HEK293 (cell line): ENCODE measurements around the gene CYTIP.

Experiments
- CTCF ChIA-PET: fragments of 350-600 bp; formaldehyde crosslinking; extraction: SDS; loops from one replicate; lab custom pipeline; 2021; ENCODE audit warnings: antibody characterized with exemption; lab: Yijun Ruan, JAX
- POLR2A ChIA-PET: fragments of 300-600 bp; formaldehyde crosslinking; extraction: SDS; loops from one replicate; lab custom pipeline; 2020; ENCODE audit warnings: antibody characterized with exemption, inconsistent platforms; lab: Yijun Ruan, JAX
- H3K27ac ChIP-seq: fragments of 200-500 bp; sonication (Bioruptor generic); 2 replicates; pipeline ENCODE4 v1.5.1; 2014; ENCODE audit warnings: low read depth, low read length, control low read depth, inconsistent platforms; ENCODE audit errors: extremely low read depth
- H3K36me3 ChIP-seq, 2 experiments: fragments of 200-500 bp in 1 of 2; sonication (Bioruptor generic) in 1 of 2; 1 replicate in 1 of 2; 2 replicates in 1 of 2; pipeline ENCODE4 v1.5.1; 2014 to 2017; ENCODE audit warnings: inconsistent platforms in 2 of 2, low read length in 2 of 2; ENCODE audit not compliant: control insufficient read depth in 2 of 2, insufficient read depth in 1 of 2
- H3K4me1 ChIP-seq: fragments of 200-500 bp; sonication (Bioruptor generic); 2 replicates; pipeline ENCODE4 v1.5.1; 2014; ENCODE audit warnings: mild to moderate bottlenecking, low read length, inconsistent platforms; ENCODE audit not compliant: control insufficient read depth, insufficient read depth
- H3K4me3 ChIP-seq: 2 replicates; pipeline ENCODE4 v1.5.1; 2011; ENCODE audit warnings: low read depth, mild to moderate bottlenecking, control low read depth, low read length, moderate library complexity
- H3K9me3 ChIP-seq: fragments of 200-500 bp; sonication (Bioruptor generic); 2 replicates; pipeline ENCODE4 v1.5.1; 2014; ENCODE audit warnings: low read depth, low read length, inconsistent platforms; ENCODE audit not compliant: control insufficient read depth, insufficient read depth
- SP7 ChIP-seq: fragments of 450-650 bp; formaldehyde crosslinking; IDR thresholded peaks from 2 replicates; pipeline ENCODE4 v1.5.1; 2016; ENCODE audit warnings: missing biosample characterization, missing genetic modification characterization
- ZBTB1 ChIP-seq: fragments of 450-650 bp; formaldehyde crosslinking; IDR thresholded peaks from 2 replicates; pipeline ENCODE4 v1.5.1; 2016; ENCODE audit warnings: missing biosample characterization, missing genetic modification characterization
- ZIC2 ChIP-seq: fragments of 450-650 bp; formaldehyde crosslinking; IDR thresholded peaks from 2 replicates; pipeline ENCODE4 v1.5.1; 2016; ENCODE audit warnings: missing biosample characterization, missing genetic modification characterization
- ZNF112 ChIP-seq: fragments of 450-650 bp; formaldehyde crosslinking; IDR thresholded peaks from 2 replicates; pipeline ENCODE4 v1.5.0; 2017; ENCODE audit warnings: missing biosample characterization, missing genetic modification characterization
- ZNF146 ChIP-seq: fragments of 450-650 bp; formaldehyde crosslinking; IDR thresholded peaks from 2 replicates; pipeline ENCODE4 v1.5.1; 2016; ENCODE audit warnings: missing biosample characterization, missing genetic modification characterization
- ZNF157 ChIP-seq: fragments of 450-650 bp; formaldehyde crosslinking; IDR thresholded peaks from 2 replicates; pipeline ENCODE4 v1.5.1; 2016; ENCODE audit warnings: missing biosample characterization, missing genetic modification characterization
- ZNF175 ChIP-seq: fragments of 450-650 bp; formaldehyde crosslinking; IDR thresholded peaks from 2 replicates; pipeline ENCODE4 v1.5.1; 2016; ENCODE audit warnings: missing biosample characterization, missing genetic modification characterization
- ZNF335 ChIP-seq: fragments of 450-650 bp; formaldehyde crosslinking; conservative IDR thresholded peaks from 2 replicates; pipeline ENCODE4 v1.5.1; 2016; ENCODE audit warnings: missing biosample characterization, missing genetic modification characterization
- ZNF514 ChIP-seq: fragments of 450-650 bp; formaldehyde crosslinking; IDR thresholded peaks from 2 replicates; pipeline ENCODE4 v1.5.1; 2016; ENCODE audit warnings: missing biosample characterization, missing genetic modification characterization
- ZNF521 ChIP-seq: fragments of 450-650 bp; formaldehyde crosslinking; IDR thresholded peaks from 2 replicates; pipeline ENCODE4 v1.5.1; 2017; ENCODE audit warnings: missing biosample characterization, mild to moderate bottlenecking, missing genetic modification characterization
- ZNF585B ChIP-seq: fragments of 450-650 bp; formaldehyde crosslinking; IDR thresholded peaks from 2 replicates; pipeline ENCODE4 v1.5.1; 2016; ENCODE audit warnings: missing biosample characterization, missing genetic modification characterization
- ZNF610 ChIP-seq: fragments of 450-650 bp; formaldehyde crosslinking; IDR thresholded peaks from 2 replicates; pipeline ENCODE4 v1.5.1; 2016; ENCODE audit warnings: missing biosample characterization, missing genetic modification characterization, borderline replicate concordance
- ZNF629 ChIP-seq: fragments of 450-650 bp; formaldehyde crosslinking; IDR thresholded peaks from 2 replicates; pipeline ENCODE4 v1.5.1; 2017; ENCODE audit warnings: missing biosample characterization, missing genetic modification characterization
- ZNF664 ChIP-seq: fragments of 450-650 bp; formaldehyde crosslinking; IDR thresholded peaks from 2 replicates; pipeline ENCODE4 v1.5.1; 2016; ENCODE audit warnings: missing biosample characterization, missing genetic modification characterization
- ZNF707 ChIP-seq: fragments of 450-650 bp; formaldehyde crosslinking; IDR thresholded peaks from 2 replicates; pipeline ENCODE4 v1.5.1; 2016; ENCODE audit warnings: missing biosample characterization, missing genetic modification characterization
- TF ChIP-seq, protein P1 (sequence below): fragments of 450-650 bp; formaldehyde crosslinking; conservative IDR thresholded peaks from 2 replicates; pipeline ENCODE4 v1.5.1; 2016; ENCODE audit warnings: low read depth, missing biosample characterization, missing genetic modification characterization
- TF ChIP-seq, protein P2 (sequence below): fragments of 450-650 bp; formaldehyde crosslinking; IDR thresholded peaks from 2 replicates; pipeline ENCODE4 v1.5.1; 2016; ENCODE audit warnings: missing biosample characterization, missing genetic modification characterization
- TF ChIP-seq, protein P3 (sequence below): fragments of 450-650 bp; formaldehyde crosslinking; IDR thresholded peaks from 2 replicates; pipeline ENCODE4 v1.5.1; 2016; ENCODE audit warnings: missing biosample characterization, missing genetic modification characterization

The CYTIP gene

GRCh38 chr2:157469726-157470125 lies 25.8 kb upstream of the CYTIP start:
- Histone ChIP-seq H3K27ac (no peak overlapping the region), H3K9me3 (no peaks in the 10 kb centered on the region), H3K4me1 (no peaks in the 10 kb centered on the region), H3K36me3 (no peaks in the 10 kb centered on the region), H3K4me3 (no peak overlapping the region)
- ChIA-PET POLR2A (no interaction called here), CTCF (interaction anchor here (0.9 kb wide), 1 partner anchor 159 kb away, joined by 3 read pairs; the partner anchor contains the start of gene ACVR1C)
- TF ChIP-seq, protein P1, sequence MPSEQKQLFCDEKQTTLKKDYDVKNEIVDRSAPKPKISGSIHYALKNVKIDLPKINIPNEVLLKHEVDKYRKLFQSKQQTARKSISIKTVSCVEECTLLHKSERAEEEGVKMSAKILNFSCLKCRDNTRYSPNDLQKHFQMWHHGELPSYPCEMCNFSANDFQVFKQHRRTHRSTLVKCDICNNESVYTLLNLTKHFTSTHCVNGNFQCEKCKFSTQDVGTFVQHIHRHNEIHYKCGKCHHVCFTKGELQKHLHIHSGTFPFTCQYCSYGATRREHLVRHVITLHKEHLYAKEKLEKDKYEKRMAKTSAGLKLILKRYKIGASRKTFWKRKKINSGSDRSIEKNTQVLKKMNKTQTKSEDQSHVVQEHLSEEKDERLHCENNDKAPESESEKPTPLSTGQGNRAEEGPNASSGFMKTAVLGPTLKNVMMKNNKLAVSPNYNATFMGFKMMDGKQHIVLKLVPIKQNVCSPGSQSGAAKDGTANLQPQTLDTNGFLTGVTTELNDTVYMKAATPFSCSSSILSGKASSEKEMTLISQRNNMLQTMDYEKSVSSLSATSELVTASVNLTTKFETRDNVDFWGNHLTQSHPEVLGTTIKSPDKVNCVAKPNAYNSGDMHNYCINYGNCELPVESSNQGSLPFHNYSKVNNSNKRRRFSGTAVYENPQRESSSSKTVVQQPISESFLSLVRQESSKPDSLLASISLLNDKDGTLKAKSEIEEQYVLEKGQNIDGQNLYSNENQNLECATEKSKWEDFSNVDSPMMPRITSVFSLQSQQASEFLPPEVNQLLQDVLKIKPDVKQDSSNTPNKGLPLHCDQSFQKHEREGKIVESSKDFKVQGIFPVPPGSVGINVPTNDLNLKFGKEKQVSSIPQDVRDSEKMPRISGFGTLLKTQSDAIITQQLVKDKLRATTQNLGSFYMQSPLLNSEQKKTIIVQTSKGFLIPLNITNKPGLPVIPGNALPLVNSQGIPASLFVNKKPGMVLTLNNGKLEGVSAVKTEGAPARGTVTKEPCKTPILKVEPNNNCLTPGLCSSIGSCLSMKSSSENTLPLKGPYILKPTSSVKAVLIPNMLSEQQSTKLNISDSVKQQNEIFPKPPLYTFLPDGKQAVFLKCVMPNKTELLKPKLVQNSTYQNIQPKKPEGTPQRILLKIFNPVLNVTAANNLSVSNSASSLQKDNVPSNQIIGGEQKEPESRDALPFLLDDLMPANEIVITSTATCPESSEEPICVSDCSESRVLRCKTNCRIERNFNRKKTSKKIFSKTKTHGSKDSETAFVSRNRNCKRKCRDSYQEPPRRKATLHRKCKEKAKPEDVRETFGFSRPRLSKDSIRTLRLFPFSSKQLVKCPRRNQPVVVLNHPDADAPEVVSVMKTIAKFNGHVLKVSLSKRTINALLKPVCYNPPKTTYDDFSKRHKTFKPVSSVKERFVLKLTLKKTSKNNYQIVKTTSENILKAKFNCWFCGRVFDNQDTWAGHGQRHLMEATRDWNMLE (tag by site-specific recombination) = no peak
- TF ChIP-seq ZNF112 (tag by site-specific recombination) (no peak), ZNF707 (tag by site-specific recombination) (no peak), ZNF335 (tag by site-specific recombination) (no peak), ZNF521 (tag by site-specific recombination) (no peak), ZIC2 (no peak), ZNF146 (tag by site-specific recombination) (no peak), ZBTB1 (tag by site-specific recombination) (no peak), ZNF157 (tag by site-specific recombination) (no peak), ZNF175 (tag by site-specific recombination) (no peak), ZNF514 (tag by site-specific recombination) (no peak)
- TF ChIP-seq, protein P2, sequence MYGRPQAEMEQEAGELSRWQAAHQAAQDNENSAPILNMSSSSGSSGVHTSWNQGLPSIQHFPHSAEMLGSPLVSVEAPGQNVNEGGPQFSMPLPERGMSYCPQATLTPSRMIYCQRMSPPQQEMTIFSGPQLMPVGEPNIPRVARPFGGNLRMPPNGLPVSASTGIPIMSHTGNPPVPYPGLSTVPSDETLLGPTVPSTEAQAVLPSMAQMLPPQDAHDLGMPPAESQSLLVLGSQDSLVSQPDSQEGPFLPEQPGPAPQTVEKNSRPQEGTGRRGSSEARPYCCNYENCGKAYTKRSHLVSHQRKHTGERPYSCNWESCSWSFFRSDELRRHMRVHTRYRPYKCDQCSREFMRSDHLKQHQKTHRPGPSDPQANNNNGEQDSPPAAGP (tag by site-specific recombination) = no peak

GRCh38 chr2:157468931-157469708 lies 25.2 kb upstream of the CYTIP start:
- Histone ChIP-seq H3K4me1 (no peaks in the 10 kb centered on the region), H3K27ac (no peak overlapping the region), H3K9me3 (no peaks in the 10 kb centered on the region), H3K4me3 (no peak overlapping the region), H3K36me3 (no peaks in the 10 kb centered on the region)
- POLR2A ChIA-PET = no interaction called here
- no peak for TF ChIP-seq ZNF610
- CTCF ChIA-PET = interaction anchor here (1.0 kb wide), 1 partner anchor 9 kb away, joined by 3 read pairs; no protein-coding TSS in a partner anchor

GRCh38 chr2:157466764-157467163 lies 22.9 kb upstream of the CYTIP start:
- CTCF ChIA-PET = interaction anchor here (0.6 kb wide), 1 partner anchor 1035 kb away, joined by 3 read pairs; no protein-coding TSS in a partner anchor
- TF ChIP-seq SP7 (no peak), ZNF629 (tag by site-specific recombination) (no peak), ZNF585B (tag by site-specific recombination) (no peak), ZNF664 (tag by site-specific recombination) (no peak)
- TF ChIP-seq, protein P3, sequence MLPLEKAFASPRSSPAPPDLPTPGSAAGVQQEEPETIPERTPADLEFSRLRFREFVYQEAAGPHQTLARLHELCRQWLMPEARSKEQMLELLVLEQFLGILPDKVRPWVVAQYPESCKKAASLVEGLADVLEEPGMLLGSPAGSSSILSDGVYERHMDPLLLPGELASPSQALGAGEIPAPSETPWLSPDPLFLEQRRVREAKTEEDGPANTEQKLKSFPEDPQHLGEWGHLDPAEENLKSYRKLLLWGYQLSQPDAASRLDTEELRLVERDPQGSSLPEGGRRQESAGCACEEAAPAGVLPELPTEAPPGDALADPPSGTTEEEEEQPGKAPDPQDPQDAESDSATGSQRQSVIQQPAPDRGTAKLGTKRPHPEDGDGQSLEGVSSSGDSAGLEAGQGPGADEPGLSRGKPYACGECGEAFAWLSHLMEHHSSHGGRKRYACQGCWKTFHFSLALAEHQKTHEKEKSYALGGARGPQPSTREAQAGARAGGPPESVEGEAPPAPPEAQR (tag by site-specific recombination) = no peak
- Histone ChIP-seq H3K9me3 (no peaks in the 10 kb centered on the region), H3K4me3 (no peak overlapping the region), H3K27ac (no peak overlapping the region), H3K4me1 (no peaks in the 10 kb centered on the region), H3K36me3 (no peaks in the 10 kb centered on the region)
- POLR2A ChIA-PET = no interaction called here
